A549 (cell line): ENCODE measurements around the gene CALML3. TPM values are rescaled to one million over a fixed set of nuclear protein-coding genes. Genes with fewer than 3 reads are reported as not detected.
"Not testable (repeated sequence)": the region's sequence is repeated elsewhere in the genome, so short reads cannot be mapped to it uniquely, and the experiment has no call there.

Source experiments
- ATAC-seq, 2 experiments: fragments of 200-7000 bp in 1 of 2; fragments of >200 bp in 1 of 2; cut with Nextera tagmentation in 1 of 2; cut with Tn5 transposase in 1 of 2; 3 replicates each; pipeline versions ENCODE4 v1.8.0 to v1.9.1; 2018 to 2020; ENCODE audit warnings: mild to moderate bottlenecking in 1 of 2, moderate library complexity in 1 of 2
- CTCF ChIA-PET: fragments of 300-600 bp; sonication (Branson Sonifier 250); formaldehyde crosslinking; extraction: SDS; loops from one replicate; lab custom pipeline; 2021; ENCODE audit warnings: antibody characterized with exemption, inconsistent platforms; lab: Yijun Ruan, JAX
- POLR2A ChIA-PET: fragments of 350-600 bp; formaldehyde crosslinking; extraction: SDS; loops from one replicate; lab custom pipeline; 2021; ENCODE audit warnings: antibody characterized with exemption, inconsistent platforms; lab: Yijun Ruan, JAX
- DNase-seq, 2 experiments: peaks; one replicate each; pipeline versions ENCODE4 v3.0.0 to v3.0.0-alpha.2; 2011 to 2016; ENCODE audit warnings: low read depth in 1 of 2, low spot score in 1 of 2
- FAIRE-seq: peaks from 2 replicates; lab custom pipeline; 2011; peaks lifted over from hg19 to GRCh38; lab: Jason Lieb, UNC
- H3K27ac ChIP-seq, 2 experiments: fragments of >200 bp; sonication (Bioruptor Twin); formaldehyde crosslinking; 3 replicates each; pipeline ENCODE4 v1.5.1; 2016 to 2017
- H3K4me1 ChIP-seq: fragments of >200 bp; sonication (Bioruptor Twin); formaldehyde crosslinking; 3 replicates; pipeline ENCODE4 v1.6.1; 2016
- H3K4me2 ChIP-seq: fragments of >200 bp; sonication (Bioruptor Twin); formaldehyde crosslinking; 3 replicates; pipeline ENCODE4 v1.6.1; 2016
- H3K4me3 ChIP-seq: fragments of >200 bp; sonication (Bioruptor Twin); formaldehyde crosslinking; 3 replicates; pipeline ENCODE4 v1.5.1; 2016
- H3K9me3 ChIP-seq: fragments of >200 bp; sonication (Bioruptor Twin); formaldehyde crosslinking; 3 replicates; pipeline ENCODE4 v1.6.1; 2016
- EHF ChIP-seq: fragments of 250-450 bp; sonication (Bioruptor Pico); IDR thresholded peaks from 2 replicates; pipeline ENCODE4 v1.5.0; 2020; ENCODE audit warnings: mild to moderate bottlenecking
- HDAC2 ChIP-seq: fragments of 200-600 bp; sonication (generic); IDR thresholded peaks from 2 replicates; pipeline ENCODE4 v1.6.1; 2016
- HOXA7 ChIP-seq: fragments of 250-450 bp; sonication (Bioruptor Pico); IDR thresholded peaks from 2 replicates; pipeline ENCODE4 v1.5.0; 2020; ENCODE audit warnings: mild to moderate bottlenecking, moderate library complexity
- MAZ ChIP-seq: fragments of 150-350 bp; IDR thresholded peaks from 2 replicates; pipeline ENCODE4 v1.6.1; 2014; ENCODE audit warnings: antibody characterized with exemption, low read depth, low read length, borderline replicate concordance
- PHF8 ChIP-seq: fragments of 200-600 bp; sonication (generic); IDR thresholded peaks from 2 replicates; pipeline ENCODE4 v1.6.1; 2016; ENCODE audit warnings: low read depth, mild to moderate bottlenecking, antibody characterized with exemption, moderate library complexity, borderline replicate concordance
- RCOR1 ChIP-seq: fragments of 150-350 bp; IDR thresholded peaks from 2 replicates; pipeline ENCODE4 v1.6.1; 2014; ENCODE audit warnings: antibody characterized with exemption, low read length, low read depth
- ZC3H11A ChIP-seq: fragments of 450-650 bp; IDR thresholded peaks from 2 replicates; pipeline ENCODE4 v1.6.1; 2014; ENCODE audit warnings: antibody characterized with exemption, mild to moderate bottlenecking
- ZSCAN20 ChIP-seq: fragments of 250-450 bp; sonication (Bioruptor Pico); IDR thresholded peaks from 2 replicates; pipeline ENCODE4 v1.8.0; 2022; ENCODE audit warnings: mild to moderate bottlenecking, moderate library complexity
- WGBS: methylation state at CpG from one replicate; pipeline ENCODE4 v1.1.6; 2017; ENCODE audit errors: missing lambda C conversion rate; 5-methylcytosine and 5-hydroxymethylcytosine counted together
- polyA minus RNA-seq: library from RNA; depleted of rRNA, polyadenylated mRNA; stranded (reverse); fragments of >200 nt; gene quantifications from 2 replicates; pipeline ENCODE4 v1.2.3, GENCODE V29; 2011; rRNA and poly(A)+ RNA removed
- polyA plus RNA-seq, 4 experiments: library from polyadenylated mRNA; depleted of rRNA in 3 of 4; stranded (reverse); fragments of >200 nt; fragmentation: RNase III in 1 of 4; extraction: RNeasy Plus Mini Kit Qiagen cat#74134 plus additional on column Dnase treatment in 1 of 4; gene quantifications; 2 replicates in 3 of 4; 3 replicates in 1 of 4; pipeline ENCODE4 v1.2.3, GENCODE V29; 2011 to 2017
- TF ChIP-seq, protein P1 (sequence below): IDR thresholded peaks from 2 replicates; pipeline ENCODE4 v1.6.1; 2012; ENCODE audit warnings: low read depth, borderline replicate concordance
- TF ChIP-seq, protein P2 (sequence below): fragments of >200 bp; sonication (Bioruptor Twin); formaldehyde crosslinking; IDR thresholded peaks from 3 replicates; pipeline ENCODE4 v1.5.1; 2016
- TF ChIP-seq, protein P3 (sequence below): fragments of 250-450 bp; sonication (Bioruptor Pico); IDR thresholded peaks from 2 replicates; pipeline ENCODE4 v1.5.0; 2020; ENCODE audit warnings: low read depth, mild to moderate bottlenecking, moderate library complexity
- TF ChIP-seq, protein P4 (sequence below): fragments of 150-350 bp; IDR thresholded peaks from 2 replicates; pipeline ENCODE4 v1.6.1; 2014; ENCODE audit warnings: low read depth, mild to moderate bottlenecking, low read length

Gene CALML3
- polyA plus RNA-seq (2011; rRNA removed) (not detected in 2 replicates), polyA plus RNA-seq (2017; fragmentation: RNase III; extraction: RNeasy Plus Mini Kit Qiagen cat#74134 plus additional on column Dnase treatment) (not detected in 3 replicates), polyA minus RNA-seq (not detected in 2 replicates)
- polyA plus RNA-seq (2012; cell fraction: cytosol; rRNA removed) = 0.01 TPM in 1 of 2 replicates, not detected in the other
- polyA plus RNA-seq (2012; cell fraction: nucleus; rRNA removed) = not detected in 2 replicates

DNA sequence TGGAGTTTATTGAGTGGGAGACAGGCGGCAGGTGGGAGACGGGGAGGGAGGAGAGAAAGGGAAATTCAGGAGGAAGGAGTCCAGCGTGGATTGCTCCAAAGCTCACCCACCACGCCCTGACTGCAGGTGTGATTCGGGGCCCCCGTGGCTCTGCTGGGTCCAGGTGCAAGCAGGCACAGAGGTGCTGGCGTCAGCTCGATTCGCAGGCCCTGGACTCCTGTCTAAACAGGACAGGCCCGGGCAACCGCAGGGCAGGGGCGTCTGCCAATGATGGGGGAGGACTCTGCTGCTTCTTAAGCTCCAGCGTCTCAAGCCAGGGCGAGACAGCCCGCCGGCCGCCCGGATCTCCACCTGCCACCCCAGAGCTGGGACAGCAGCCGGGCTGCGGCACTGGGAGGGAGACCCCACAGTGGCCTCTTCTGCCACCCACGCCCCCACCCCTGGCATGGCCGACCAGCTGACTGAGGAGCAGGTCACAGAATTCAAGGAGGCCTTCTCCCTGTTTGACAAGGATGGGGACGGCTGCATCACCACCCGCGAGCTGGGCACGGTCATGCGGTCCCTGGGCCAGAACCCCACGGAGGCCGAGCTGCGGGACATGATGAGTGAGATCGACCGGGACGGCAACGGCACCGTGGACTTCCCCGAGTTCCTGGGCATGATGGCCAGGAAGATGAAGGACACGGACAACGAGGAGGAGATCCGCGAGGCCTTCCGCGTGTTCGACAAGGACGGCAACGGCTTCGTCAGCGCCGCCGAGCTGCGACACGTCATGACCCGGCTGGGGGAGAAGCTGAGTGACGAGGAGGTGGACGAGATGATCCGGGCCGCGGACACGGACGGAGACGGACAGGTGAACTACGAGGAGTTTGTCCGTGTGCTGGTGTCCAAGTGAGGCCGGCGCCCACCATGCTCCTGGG, at the start of gene CALML3:
CALML3 (plus strand) TSS at position 321 of the 920 bp plus-strand sequence; CDS start at position 446, 125 bp downstream.
- FAIRE-seq (no peak), ATAC-seq (no peak), DNase-seq (no peak)
- ChIA-PET CTCF (interaction anchor here (0.7 to 1.4 kb wide), 2 partner anchors 10 to 30 kb away, joined by 3 read pairs; no protein-coding TSS in a partner anchor), POLR2A (no interaction called here)
- no peak within 1 kb of the TSS for H3K4me2 ChIP-seq
- TF ChIP-seq PHF8 (no peak), HDAC2 (no peak), MAZ (no peak), EHF (CRISPR knock-in tag) (no peak), ZC3H11A (no peak), ZSCAN20 (CRISPR knock-in tag) (no peak), RCOR1 (no peak), HOXA7 (CRISPR knock-in tag) (no peak)
- TF ChIP-seq, protein P1, sequence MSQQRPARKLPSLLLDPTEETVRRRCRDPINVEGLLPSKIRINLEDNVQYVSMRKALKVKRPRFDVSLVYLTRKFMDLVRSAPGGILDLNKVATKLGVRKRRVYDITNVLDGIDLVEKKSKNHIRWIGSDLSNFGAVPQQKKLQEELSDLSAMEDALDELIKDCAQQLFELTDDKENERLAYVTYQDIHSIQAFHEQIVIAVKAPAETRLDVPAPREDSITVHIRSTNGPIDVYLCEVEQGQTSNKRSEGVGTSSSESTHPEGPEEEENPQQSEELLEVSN = no peak
- TF ChIP-seq, protein P2, sequence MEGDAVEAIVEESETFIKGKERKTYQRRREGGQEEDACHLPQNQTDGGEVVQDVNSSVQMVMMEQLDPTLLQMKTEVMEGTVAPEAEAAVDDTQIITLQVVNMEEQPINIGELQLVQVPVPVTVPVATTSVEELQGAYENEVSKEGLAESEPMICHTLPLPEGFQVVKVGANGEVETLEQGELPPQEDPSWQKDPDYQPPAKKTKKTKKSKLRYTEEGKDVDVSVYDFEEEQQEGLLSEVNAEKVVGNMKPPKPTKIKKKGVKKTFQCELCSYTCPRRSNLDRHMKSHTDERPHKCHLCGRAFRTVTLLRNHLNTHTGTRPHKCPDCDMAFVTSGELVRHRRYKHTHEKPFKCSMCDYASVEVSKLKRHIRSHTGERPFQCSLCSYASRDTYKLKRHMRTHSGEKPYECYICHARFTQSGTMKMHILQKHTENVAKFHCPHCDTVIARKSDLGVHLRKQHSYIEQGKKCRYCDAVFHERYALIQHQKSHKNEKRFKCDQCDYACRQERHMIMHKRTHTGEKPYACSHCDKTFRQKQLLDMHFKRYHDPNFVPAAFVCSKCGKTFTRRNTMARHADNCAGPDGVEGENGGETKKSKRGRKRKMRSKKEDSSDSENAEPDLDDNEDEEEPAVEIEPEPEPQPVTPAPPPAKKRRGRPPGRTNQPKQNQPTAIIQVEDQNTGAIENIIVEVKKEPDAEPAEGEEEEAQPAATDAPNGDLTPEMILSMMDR = no peak
- TF ChIP-seq, protein P3, sequence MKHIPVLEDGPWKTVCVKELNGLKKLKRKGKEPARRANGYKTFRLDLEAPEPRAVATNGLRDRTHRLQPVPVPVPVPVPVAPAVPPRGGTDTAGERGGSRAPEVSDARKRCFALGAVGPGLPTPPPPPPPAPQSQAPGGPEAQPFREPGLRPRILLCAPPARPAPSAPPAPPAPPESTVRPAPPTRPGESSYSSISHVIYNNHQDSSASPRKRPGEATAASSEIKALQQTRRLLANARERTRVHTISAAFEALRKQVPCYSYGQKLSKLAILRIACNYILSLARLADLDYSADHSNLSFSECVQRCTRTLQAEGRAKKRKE (CRISPR knock-in tag) = no peak
- TF ChIP-seq, protein P4, sequence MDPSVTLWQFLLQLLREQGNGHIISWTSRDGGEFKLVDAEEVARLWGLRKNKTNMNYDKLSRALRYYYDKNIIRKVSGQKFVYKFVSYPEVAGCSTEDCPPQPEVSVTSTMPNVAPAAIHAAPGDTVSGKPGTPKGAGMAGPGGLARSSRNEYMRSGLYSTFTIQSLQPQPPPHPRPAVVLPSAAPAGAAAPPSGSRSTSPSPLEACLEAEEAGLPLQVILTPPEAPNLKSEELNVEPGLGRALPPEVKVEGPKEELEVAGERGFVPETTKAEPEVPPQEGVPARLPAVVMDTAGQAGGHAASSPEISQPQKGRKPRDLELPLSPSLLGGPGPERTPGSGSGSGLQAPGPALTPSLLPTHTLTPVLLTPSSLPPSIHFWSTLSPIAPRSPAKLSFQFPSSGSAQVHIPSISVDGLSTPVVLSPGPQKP = no peak
- peak within 1 kb of the TSS in 1 of 2 experiments; percentile 44; a peak in 1 of 6 replicates for H3K27ac ChIP-seq
- WGBS = 89% methylated on average over 61 of the region's 64 CpGs
- H3K4me1 ChIP-seq = no peaks in the 10 kb centered on the region
- H3K4me3 ChIP-seq = no peak within 1 kb of the TSS
- H3K9me3 ChIP-seq = no peaks in the 10 kb centered on the region

DNA sequence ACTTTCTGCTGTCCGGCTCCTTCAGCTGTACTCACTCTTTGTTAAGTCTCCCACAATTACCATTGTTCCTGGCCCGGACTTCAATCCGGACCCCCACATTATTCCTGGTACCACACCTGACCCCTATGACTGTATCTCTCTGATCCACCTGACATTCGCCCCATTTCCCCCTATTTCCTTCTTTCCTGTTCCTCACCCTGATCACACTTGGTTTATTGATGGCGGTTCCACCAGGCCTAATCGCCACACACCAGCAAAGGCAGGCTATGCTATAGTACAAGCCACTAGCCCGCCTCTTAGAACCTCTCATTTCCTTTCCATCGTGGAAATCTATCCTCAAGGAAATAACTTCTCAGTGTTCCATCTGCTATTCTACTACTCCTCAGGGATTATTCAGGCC, 49.7 kb upstream of the CALML3 start:
- ATAC-seq, H3K9me3 ChIP-seq, CTCF ChIA-PET, H3K4me2 ChIP-seq, FAIRE-seq, H3K4me3 ChIP-seq, POLR2A ChIA-PET, DNase-seq, H3K4me1 ChIP-seq: not testable (repeated sequence)
- H3K27ac ChIP-seq = 0 out of 6 replicates have a peak overlapping the region, but pooled peaks of 1 of the 2 experiments have one; percentile 28
- WGBS = 83% methylated on average over 6 of the region's 8 CpGs

DNA sequence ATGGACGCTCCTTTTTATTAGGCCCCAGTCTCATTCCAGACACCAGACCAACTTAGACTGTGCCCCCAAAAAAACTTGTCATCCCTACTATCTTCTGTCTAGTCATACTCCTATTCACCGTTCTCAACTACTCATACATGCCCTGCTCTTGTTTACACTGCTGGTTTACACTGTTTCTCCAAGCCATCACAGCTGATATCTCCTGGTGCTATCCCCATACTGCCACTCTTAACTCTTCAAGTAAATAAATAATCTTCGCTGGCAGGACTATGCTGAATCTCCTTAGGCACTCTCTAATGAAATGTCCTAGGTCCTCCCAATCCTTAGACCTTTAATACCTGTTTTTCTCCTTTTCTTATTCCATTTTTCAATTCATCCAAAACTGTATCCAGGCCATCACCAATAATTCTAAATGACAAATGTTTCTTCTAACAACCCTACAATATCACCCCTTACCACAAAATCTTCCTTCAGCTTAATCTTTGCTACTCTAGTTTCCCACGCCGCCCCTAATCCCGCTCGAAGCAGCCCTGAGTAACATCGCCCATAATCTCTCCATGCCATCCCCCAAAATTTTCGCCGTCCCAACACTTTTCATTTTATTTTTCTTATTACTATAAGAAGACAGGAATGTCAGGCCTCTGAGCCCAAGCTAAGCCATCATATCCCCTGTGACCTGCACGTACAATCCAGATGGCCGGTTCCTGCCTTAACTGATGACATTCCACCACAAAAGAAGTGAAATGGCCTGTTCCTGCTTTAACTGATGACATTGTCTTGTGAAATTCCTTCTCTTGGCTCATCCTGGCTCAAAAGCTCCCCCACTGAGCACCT, 48.6 kb upstream of the CALML3 start:
- DNase-seq, H3K9me3 ChIP-seq, POLR2A ChIA-PET, FAIRE-seq, H3K4me3 ChIP-seq, ATAC-seq, H3K4me2 ChIP-seq, H3K27ac ChIP-seq, H3K4me1 ChIP-seq: not testable (repeated sequence)
- 89% methylated on average over 12 of the region's 12 CpGs for WGBS
- CTCF ChIA-PET = interaction anchor here (0.7 to 1.6 kb wide), 3 partner anchors 33 to 168 kb away, joined by 3 to 5 read pairs (median 4); no protein-coding TSS in a partner anchor
